Tibial artery (tissue), 4 donors: Measurements from ENCODE around the gene PTH2R.
"Not testable (repeated sequence)": the region's sequence is repeated elsewhere in the genome, so short reads cannot be mapped to it uniquely, and the experiment has no call there.

Source experiments
- DNase-seq, 2 donors: peaks; one replicate each; pipeline ENCODE4 v3.0.0-alpha.2; 2019
- H3K27ac ChIP-seq, 2 donors: fragments of 200-600 bp; sonication (generic) in 1 of 2; 1 replicate in 1 of 2; 2 replicates in 1 of 2; pipeline ENCODE4 v1.5.1; 2018 to 2019; ENCODE audit warnings: mild to moderate bottlenecking in 1 of 2
- H3K27me3 ChIP-seq, 2 donors: fragments of 200-600 bp; sonication (generic) in 1 of 2; one replicate each; pipeline versions ENCODE4 v1.5.1 to v1.6.0; 2016 to 2019
- H3K36me3 ChIP-seq, 3 donors: fragments of 200-600 bp; sonication (generic) in 2 of 3; one replicate each; pipeline ENCODE4 v1.5.1; 2016 to 2019; ENCODE audit warnings: mild to moderate bottlenecking in 2 of 3
- H3K4me1 ChIP-seq, 4 donors: fragments of 200-600 bp; sonication (generic) in 2 of 4; 1 replicate in 3 of 4; 2 replicates in 1 of 4; pipeline ENCODE4 v1.5.1; 2016 to 2019
- H3K4me3 ChIP-seq, 2 donors: fragments of 200-600 bp; sonication (generic) in 1 of 2; 1 replicate in 1 of 2; 2 replicates in 1 of 2; pipeline ENCODE4 v1.5.1; 2018 to 2019; ENCODE audit warnings: mild to moderate bottlenecking in 2 of 2
- H3K9me3 ChIP-seq, 3 donors: fragments of 200-600 bp; sonication (generic) in 1 of 3; one replicate each; pipeline ENCODE4 v1.5.1; 2016 to 2019
- CTCF ChIP-seq, 2 experiments: fragments of 200-600 bp in 1 of 2; fragments of 450-650 bp in 1 of 2; IDR thresholded peaks; one replicate each; pipeline ENCODE4 v1.5.1; 2017 to 2019; ENCODE audit warnings: antibody characterized with exemption in 2 of 2, mild to moderate bottlenecking in 1 of 2, moderate library complexity in 1 of 2
- intact Hi-C: fragments of 100-400 bp; cut with DNase I; formaldehyde crosslinking; loops from one replicate; pipeline ENCODE4 v1.15.0; 2023; ENCODE audit warnings: low total_unique reads

Gene PTH2R

DNA sequence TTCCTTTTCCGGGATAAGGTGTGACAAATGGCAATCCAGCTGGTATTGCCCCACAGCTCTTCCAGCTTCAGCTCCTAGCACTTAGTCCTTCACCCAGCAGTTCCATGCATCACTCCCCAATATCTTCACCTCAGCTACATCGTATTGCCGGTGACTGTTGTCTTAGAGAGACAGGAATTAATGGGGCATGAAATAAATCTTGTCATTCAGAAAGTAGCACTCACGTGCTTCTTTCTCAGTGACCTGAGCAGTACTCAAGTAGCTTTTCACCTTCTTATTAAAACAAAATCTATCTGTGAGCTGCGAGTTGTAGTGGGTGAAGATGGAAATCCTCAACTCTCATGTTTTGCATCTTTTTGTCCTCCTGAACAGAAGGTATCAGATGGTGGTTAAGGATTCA is 72.8 kb downstream of the PTH2R start:
- no peak overlapping the region for H3K4me3 ChIP-seq
- H3K27me3 ChIP-seq = no peaks in the 10 kb centered on the region
- no peaks in the 10 kb centered on the region for H3K36me3 ChIP-seq
- no peak overlapping the region for H3K27ac ChIP-seq
- H3K9me3 ChIP-seq = no peaks in the 10 kb centered on the region
- DNase-seq = no peak
- intact Hi-C loops = no loop called here
- TF ChIP-seq CTCF (IDR thresholded peaks at IDR 0.05) = no peak
- no peaks in the 10 kb centered on the region for H3K4me1 ChIP-seq

DNA sequence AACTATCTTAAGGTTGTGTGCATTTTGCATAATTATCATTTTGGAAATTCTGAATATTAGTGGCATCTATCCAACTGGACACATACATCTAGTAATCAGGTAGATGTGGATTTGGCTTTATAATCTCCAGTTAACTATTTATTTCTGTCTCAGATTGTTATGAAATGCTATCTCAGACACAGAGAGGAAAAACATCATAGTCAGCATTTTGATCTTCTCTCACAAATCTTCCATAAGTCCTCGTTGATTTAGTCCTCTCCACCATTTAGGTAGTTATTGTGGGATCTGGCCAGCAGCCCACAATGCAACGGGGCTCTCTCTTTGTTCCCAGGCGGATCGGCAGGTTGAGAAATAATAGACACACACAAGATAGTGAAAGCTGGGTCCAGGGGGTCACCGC is 75.4 kb downstream of the PTH2R start:
- intact Hi-C loops, H3K27ac ChIP-seq, H3K4me3 ChIP-seq, H3K36me3 ChIP-seq, H3K4me1 ChIP-seq, H3K9me3 ChIP-seq, DNase-seq, H3K27me3 ChIP-seq: not testable (repeated sequence)

DNA sequence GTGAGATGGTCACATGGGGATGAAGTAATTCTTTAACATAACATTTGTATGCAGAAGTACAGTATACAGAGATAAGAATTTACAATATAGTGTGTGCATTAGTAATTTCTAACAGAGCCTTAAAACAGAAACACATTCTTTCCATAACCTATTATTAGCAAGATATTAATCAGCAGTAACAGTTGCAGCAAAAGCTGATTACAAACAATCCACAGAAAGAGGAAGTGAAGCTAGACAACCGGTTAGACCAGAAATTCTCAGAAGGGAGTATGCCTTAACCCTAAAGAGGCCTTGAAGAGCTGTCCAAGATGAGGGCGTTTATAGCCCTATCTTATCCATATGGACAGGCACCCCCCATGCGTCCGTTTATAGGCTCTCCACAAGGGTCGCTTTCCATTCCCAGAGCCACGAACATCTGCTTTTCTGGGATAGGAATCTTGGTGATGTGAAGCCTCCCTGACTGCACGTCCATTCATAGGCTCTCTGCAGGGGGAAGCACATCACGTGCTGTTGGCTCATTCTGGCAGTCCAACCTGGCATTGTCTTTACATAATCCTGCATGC is 75.9 kb downstream of the PTH2R start:
- H3K4me3 ChIP-seq, DNase-seq, H3K27ac ChIP-seq, H3K36me3 ChIP-seq, H3K27me3 ChIP-seq, intact Hi-C loops, H3K9me3 ChIP-seq, H3K4me1 ChIP-seq: not testable (repeated sequence)

- H3K27me3 ChIP-seq = no peaks in the 10 kb centered on the region
- no peaks in the 10 kb centered on the region for H3K36me3 ChIP-seq
- no peak overlapping the region for H3K27ac ChIP-seq
- intact Hi-C loops = no loop called here
- H3K9me3 ChIP-seq = peaks cover 0 to 9% (median 0%) of the 10 kb centered on the region in 3 donors
- TF ChIP-seq CTCF (IDR thresholded peaks at IDR 0.05) = no peak
- no peaks in the 10 kb centered on the region for H3K4me1 ChIP-seq
- H3K4me3 ChIP-seq = no peak overlapping the region
- DNase-seq = no peak
Observed at GRCh38 chr2:208485390-208485789, 78.8 kb downstream of the PTH2R start.

DNA sequence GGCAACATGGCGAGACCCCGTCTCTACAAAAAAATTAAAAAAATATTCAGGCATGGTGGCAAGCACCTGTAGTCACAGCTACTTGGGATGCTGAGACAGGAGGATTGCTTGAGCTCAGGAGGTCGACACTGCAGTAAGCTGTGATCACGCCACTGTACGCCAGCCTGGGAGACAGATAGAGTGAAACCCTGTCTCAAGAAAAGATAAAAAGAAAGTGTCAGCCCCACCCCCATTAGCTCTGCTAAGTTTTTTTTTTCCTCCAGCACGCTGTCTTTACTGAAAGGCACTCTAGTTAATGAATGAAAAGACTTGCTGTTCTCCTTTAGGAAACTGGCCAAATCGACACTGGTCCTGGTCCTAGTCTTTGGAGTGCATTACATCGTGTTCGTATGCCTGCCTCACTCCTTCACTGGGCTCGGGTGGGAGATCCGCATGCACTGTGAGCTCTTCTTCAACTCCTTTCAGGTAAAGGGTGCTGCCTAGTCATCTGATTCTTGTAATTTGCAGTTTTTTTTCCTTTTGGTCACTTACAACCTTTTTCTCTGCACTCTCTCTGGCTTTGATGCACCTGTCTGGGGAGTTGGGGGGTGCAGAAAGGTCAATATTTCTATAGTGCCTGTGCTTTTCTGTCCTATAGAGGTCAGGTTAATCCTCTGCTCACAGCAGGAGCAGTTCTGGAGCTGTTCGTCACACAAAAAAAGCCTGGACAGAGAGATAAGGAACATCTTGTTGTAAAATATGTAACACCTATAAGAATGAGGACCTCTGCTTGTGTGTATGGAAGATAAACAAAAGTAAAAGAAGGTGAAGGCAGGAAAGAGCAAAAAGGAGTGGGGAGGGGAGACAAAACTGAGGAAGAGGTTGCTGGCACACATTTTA is 82.3 kb downstream of the PTH2R start:
- intact Hi-C loops = no loop called here
- no peak for DNase-seq
- Histone ChIP-seq H3K4me3 (no peak overlapping the region), H3K36me3 (no peaks in the 10 kb centered on the region), H3K9me3 (peaks cover 0 to 9% (median 0%) of the 10 kb centered on the region in 3 donors), H3K27me3 (no peaks in the 10 kb centered on the region), H3K27ac (no peak overlapping the region), H3K4me1 (no peaks in the 10 kb centered on the region)
- no peak for TF ChIP-seq CTCF (IDR thresholded peaks at IDR 0.05)

DNA sequence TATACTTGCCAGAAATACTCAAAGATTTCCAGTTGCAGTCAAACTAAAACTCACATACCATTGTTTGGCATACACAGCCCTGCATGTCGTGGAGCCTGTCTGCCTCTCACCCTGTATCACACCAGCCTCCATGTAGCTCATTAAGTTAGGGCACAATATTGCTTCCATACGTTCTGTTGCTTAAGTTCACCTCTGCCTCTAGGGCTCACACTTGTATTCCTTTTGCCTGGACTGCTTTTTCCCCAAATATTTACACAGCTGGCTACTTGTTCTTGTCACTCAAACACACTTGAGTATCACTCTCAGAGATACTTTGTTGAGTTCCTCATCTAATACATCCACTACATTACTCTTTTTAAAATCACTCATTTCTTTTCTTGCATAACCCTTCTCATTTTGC is 83.1 kb downstream of the PTH2R start:
- TF ChIP-seq CTCF (IDR thresholded peaks at IDR 0.05) = no peak
- Histone ChIP-seq H3K27ac (no peak overlapping the region), H3K9me3 (peaks cover 0 to 9% (median 0%) of the 10 kb centered on the region in 3 donors), H3K27me3 (no peaks in the 10 kb centered on the region), H3K4me3 (no peak overlapping the region), H3K36me3 (no peaks in the 10 kb centered on the region), H3K4me1 (no peaks in the 10 kb centered on the region)
- DNase-seq = no peak
- intact Hi-C loops = no loop called here
